ENCODE measurements around the gene ZNF737.
"Not testable (repeated sequence)": the region's sequence is repeated elsewhere in the genome, so short reads cannot be mapped to it uniquely, and the experiment has no call there.

The ZNF737 gene

DNA sequence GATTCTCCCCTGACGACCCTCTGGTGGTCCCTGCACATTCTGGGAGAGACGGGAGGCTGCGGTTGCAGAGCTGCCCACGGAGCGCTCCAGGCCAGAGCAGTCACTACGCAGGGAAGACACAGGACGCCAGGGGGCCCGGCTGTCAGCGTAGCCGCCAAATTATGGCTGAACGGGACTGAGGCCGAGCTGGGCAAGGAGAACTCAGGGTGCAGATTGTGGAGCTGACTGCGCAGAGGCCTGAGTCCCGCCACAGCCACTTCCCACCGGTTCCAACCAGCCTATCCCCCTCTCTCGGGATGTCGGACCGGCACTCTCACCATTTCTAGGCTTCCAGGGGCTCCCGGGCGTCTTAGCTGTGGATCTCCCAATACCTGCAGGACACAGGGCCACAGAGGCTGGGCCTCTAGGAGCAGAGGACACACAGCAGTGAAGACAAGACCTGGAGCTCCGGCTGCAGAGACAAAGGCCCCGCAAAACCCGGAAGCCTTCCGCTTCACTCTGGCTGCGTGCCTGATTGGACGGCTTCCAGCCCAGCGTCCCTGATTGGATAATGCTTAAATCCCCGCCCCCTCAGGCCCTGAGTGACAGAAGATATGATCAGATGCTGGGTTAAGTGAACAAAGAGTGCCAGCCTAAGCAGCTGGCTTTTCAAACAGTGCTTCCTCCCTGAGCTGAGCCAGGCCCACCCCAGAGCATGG is at the start of gene ZNF737:
Gene ZNF737, minus strand, starts transcription at position 461 of the 698 bp plus-strand sequence. Its CDS starts 141 bp downstream, at position 320.
- peak; percentile 90 for DNase-seq

GRCh38 chr19:20614971-20615370 is 49.4 kb upstream of the ZNF737 start:
- DNase-seq = not testable (repeated sequence)

DNA sequence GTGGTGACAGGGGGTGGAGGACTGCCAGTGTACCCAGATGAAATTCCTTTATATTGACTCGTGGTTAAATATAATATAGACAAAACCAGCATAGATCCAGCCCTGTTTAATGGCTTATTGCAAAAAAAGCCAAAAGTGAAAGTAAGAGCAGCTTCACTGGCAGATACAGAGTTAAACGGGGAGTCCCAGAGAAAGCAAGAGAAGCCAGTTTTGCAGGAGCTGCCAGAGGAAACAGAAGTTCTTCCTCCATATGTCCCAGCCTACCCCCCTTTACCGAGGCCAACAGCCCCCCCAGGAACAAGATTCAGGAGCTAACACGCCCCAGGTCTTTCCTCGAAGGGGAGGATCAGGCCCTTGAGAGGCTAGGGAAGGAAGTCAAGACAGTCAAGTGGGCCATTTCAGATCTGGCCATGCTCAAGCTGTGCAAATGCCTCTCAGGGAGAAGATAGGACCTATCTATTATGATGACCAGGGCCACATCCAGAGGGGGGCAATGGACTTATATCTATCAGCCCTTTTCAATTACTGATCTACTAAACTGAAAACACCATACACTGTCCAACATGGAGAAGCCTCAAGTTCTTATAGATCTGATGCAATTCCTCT is 47.2 kb upstream of the ZNF737 start:
- no peak for DNase-seq

- DNase-seq = no peak
Observed at GRCh38 chr19:20611866-20612265, 46.3 kb upstream of the ZNF737 start.

GRCh38 chr19:20607943-20608342 is 42.4 kb upstream of the ZNF737 start:
- DNase-seq = no peak

GRCh38 chr19:20558571-20558970 is 7.0 kb downstream of the ZNF737 start:
- DNase-seq = no peak

GRCh38 chr19:20558011-20558410 is 7.6 kb downstream of the ZNF737 start:
- no peak for DNase-seq

DNA sequence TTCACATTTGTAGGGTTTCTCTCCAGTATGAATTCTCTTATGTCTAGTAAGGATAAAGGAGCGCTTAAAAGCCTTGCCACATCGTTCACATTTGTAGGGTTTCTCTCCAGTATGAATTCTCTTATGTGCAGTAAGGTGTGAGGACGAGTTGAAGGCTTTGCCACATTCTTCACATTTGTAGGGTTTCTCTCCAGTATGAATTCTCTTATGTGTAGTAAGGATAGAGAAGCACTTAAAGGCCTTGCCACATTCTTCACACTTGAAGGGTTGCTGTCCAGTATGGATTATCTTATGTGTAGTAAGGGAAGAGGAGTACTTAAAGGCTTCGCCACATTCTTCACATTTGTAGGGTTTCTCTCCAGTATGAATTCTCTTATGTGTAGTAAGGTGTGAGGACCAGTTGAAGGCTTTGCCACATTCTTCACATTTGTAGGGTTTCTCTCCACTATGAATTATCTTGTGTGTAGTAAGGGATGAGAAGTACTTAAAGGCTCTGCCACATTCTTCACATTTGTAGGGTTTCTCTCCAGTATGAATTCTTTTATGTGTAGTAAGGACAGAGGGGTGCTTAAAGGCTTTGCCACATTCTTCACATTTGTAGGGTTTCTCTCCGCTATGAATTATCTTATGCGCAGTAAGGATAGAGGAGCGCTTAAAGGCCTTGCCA is 20.8 kb downstream of the ZNF737 start:
- not testable (repeated sequence) for DNase-seq

DNA sequence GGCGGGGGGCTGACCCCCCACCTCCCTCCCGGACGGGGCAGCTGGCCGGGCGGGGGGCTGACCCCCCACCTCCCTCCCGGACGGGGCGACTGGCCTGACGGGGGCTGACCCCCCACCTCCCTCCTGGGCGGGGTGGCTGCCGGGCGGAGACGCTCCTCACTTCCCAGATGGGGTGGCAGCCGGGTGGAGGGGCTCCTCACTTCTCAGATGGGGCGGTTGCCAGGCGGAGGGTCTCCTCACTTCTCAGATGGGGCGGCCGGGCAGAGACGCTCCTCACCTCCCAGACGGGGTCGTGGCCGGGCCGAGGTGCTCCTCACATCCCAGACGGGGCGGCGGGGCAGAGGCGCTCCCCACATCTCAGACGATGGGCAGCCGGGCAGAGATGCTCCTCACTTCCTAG is 35.3 kb downstream of the ZNF737 start:
- DNase-seq = not testable (repeated sequence)

DNA sequence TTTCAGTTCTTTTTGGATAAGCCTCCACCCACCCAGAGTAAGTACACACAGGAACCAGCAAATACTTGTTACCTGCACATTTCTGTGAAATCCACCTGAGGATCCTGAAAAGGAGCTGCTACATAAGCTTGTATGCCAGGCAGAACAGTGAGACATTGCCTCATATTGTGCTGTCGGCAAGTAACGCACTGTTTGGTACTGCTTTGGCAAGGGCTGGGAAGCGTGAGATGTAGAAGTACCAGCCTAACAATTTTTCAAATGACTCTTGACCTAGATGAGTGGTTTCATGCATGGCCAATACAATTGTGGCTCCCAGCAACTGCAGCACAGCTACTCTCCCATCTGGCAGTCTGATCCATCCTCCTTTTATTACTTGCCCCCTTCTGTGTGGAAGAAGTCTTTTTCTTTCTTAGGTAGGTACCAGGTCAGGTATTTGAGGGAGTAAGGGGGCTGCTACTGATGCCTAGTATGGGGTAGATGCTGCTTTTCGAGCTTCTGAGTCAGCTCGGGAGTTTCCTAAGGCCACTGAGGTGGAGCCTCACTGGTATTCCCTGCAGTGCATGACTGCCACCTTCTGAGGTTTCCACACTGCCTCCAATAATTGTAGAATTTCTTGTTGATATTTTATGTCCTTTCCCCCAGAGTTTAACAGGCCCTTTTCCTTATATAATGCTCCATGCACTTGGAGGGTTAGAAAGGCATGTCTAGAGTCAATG is 52.2 kb downstream of the ZNF737 start:
- DNase-seq = no peak

- no peak for DNase-seq
Observed at GRCh38 chr19:20503476-20503875, 62.1 kb downstream of the ZNF737 start.

Measured in NCI-H510A treated with DMSO at 0.1 percent for 48 hours (cell line).